Fibroblast of skin of right biceps (primary cell): ENCODE results near the gene MON2.
"Not testable (repeated sequence)": the region's sequence is repeated elsewhere in the genome, so short reads cannot be mapped to it uniquely, and the experiment has no call there.

ENCODE experiments used
- DNase-seq: peaks from one replicate; pipeline ENCODE4 v3.0.0-alpha.2; 2013

Gene MON2

DNA sequence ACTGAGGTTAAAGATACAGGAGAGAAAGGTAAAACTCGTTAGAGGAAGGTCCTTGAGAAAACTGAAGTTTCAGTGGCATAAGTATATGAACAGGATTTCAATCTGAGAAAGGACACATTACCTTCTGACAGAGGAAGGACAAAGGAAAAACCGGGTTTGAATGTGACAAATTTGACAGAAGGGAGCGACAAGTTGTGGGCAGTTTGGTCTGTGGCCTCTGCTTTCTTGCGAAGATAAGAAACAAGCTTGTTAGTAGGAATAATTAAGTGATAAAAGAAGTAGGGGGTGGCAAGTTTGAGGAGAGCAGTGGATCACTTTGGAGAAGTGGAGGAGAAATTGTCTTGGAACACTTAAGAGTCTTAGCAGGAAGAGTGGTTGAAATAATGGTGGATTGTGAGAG lies 5.1 kb downstream of the MON2 start:
- no peak for DNase-seq

- peak; percentile 8 for DNase-seq
Observed at GRCh38 chr12:62472472-62472871, 5.8 kb downstream of the MON2 start.

DNA sequence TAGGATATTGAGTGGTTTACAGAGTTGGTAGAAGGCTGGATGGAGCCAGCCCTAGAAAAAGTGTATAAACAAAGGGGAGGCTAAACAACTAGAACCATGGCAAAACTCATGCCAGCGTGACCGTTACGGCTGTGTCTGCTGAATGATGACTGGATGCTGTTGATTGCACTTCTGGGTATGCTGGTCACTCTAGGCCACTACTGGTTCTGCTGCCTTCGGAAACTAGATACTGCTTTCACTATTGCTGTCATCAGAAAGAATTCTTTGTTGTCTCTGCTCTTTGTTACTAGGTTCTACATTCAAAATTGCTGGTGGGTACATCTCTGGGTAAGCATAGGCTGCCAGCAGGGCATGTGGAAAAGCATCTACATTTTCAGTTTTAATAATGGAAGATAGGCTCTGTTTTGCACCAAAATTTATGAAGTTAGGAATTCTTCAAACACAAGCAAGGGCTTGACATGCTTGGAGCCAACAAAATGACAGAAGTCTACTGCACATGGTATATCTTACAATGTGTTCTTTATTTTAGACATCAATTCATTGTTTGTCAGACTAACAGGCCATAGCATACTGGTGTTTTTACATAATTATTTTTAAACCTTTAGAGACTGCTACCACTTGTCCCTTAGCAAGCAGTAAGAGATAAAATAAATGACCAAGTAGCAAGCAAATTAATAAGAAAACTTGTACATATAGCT lies 15.4 kb downstream of the MON2 start:
- DNase-seq = no peak

GRCh38 chr12:62482769-62483168 lies 16.1 kb downstream of the MON2 start:
- DNase-seq = no peak

DNA sequence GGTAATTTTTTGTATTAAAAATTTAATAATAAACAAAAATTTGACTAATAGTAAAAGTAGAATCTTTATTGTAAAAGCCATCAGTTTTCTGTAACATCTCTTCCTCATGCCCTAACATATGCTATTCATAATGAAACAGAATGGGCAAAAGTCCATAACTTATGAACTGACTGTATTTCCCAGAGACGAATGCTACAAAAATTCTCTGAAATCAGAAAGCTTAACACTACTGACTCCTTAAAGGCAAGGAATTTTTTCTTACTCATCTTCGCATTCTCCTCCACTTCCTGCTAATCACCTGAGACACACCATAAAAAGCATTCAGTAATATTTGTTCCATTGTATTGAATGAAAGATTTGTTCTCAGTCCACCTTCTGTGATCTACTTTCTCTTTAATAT lies 17.6 kb downstream of the MON2 start:
- DNase-seq = peak; percentile 52

DNA sequence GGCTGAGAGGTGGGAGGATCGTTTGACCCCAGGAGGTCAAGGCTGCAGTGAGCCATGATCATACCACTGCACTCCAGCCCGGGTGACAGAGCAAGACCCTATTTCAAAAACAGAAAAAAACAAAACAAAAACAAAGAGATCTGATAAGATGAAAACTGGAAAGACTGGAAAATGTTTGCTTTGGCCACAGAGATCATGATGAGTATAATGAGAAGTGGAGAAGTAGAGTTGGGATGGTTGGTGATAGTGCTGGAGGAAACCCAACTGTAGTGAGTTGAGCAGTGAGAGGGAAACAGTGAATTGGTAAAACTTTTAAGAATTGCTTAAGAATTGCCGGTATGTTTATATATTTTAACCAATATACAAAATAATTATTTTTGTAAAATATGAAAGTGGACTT lies 39.2 kb downstream of the MON2 start:
- no peak for DNase-seq

DNA sequence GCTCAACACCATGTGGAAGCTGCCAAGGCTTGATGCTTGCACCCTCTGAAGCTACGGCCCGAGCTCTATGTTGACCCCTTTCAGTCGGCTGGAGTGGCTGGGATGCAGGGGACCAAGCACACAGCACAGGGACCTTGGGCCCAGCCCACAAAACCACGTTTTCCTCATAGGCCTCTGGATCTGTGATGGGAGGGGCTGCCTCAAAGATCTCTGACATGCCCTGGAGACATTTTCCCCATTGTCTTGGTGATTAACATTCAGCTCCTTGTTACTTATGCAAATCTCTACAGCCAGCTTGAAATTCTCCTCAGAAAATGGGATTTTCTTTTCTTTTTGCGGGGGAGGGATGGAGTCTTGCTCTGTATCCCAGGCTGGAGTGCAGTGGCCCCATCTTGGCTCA lies 46.3 kb downstream of the MON2 start:
- no peak for DNase-seq

GRCh38 chr12:62514080-62514479 lies 47.5 kb downstream of the MON2 start:
- not testable (repeated sequence) for DNase-seq

DNA sequence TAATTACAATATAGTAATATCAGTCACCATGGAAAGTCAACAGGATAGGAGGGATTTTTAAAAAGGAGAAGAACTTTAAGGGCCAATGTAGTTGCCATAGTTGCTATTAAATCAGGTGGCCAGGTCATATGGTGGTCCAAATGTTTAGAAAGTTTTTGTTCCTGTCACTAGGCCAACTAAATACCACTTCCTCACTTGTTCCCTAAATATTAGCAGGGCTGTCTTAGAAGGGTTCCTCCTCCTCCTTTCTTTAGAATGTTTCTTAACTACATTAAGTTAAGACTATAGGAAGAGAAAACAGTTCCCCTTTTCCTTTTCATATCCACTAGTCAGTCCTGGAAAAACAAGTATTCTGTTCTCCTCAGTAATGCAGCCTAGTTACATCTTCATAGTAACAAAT lies 50.3 kb downstream of the MON2 start:
- DNase-seq = no peak

DNA sequence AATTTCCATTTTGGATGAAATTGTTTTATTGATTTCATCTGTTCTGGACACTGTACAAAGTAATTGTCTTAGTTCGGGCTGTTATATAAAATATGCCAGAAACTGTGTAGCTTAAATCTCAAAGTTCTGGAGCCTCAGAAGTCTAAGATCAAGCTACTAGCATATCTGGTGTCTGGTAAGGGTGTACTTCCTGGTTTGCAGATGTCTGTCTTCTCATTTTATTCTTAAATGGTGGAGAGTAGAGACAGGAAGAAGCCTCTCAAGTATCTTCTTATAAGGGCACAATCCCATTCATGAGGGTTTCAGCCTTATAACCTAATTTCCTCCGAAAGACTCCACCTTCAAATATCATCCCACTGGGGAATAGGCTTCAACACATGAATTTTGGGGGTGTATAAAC lies 51.3 kb downstream of the MON2 start:
- no peak for DNase-seq

GRCh38 chr12:62519043-62519442 lies 52.4 kb downstream of the MON2 start:
- DNase-seq = no peak

DNA sequence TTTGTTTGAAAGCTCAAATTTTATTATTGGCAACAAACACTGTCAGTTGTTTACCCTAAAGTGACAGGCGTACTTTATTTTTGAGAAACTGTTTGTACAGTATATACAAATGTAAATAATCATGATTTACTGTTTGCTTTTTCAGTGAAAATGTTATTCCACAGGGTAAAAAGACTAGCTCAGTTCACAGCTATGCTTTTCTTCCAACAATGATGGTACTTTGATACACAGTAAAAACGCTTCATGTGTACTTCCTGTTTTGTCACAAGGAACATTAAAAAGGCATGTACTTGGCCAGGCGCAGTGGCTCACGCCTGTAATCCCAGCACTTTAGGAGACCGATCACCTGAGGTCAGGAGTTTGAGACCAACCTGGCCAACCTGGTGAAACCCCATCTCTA lies 53.7 kb downstream of the MON2 start:
- no peak for DNase-seq

DNA sequence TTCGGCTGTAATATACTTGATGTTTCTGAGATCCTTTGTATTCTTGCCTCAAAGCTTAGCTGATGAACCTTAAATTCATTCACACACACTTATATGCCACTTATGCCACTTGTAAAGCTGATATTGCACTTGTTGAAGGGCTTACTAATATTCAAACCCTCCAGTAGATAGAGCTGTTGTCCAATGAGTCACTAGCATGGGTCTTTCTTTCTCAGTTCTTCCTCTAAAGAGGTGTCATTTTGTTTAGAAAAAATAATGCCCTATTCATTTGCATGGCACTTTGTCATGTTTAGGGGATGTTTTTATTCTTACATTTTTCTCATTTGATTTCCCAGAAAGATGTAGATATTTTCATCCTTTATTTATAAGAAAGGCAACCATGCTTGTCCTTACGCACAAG lies 56.4 kb downstream of the MON2 start:
- peak; percentile 16 for DNase-seq

DNA sequence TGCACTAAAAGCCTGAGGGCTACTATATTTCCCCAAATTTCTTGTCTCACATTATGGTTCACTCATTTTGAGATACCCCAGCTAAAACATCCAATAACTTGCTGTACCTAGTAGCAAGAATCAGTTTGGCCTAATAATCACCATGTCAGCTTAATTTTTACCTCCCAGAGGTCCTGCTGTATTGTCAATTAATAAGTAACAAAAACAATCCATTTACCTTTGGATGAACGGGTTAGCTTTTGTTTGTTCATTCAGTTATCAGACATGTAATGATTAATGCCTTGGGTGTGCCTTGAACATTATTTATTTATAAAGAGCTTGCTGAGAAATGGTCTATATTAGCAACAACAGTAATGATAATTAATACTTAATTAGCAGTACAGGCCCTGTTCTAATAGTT lies 57.0 kb downstream of the MON2 start:
- no peak for DNase-seq

DNA sequence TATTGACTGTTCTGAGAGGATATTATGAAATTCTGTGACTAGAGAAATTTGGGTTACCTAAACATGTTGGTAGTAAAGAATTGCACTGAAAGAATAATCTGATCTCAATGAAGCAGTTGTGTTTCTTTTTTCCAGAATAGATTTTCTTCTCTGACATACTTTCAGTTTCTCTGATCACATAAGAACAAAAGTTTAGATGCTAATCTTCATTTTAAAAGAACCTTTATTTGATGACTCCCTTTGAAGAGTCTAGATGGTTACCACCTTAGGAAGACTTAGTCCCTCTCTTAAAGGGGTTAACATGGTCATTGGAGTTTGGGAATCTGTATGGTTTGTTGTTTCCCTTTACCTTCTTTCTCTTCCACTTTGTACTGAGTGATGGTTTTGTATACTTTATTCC lies 58.6 kb downstream of the MON2 start:
- DNase-seq = no peak

GRCh38 chr12:62530596-62530995 lies 64.0 kb downstream of the MON2 start:
- peak; percentile 90 for DNase-seq

- DNase-seq = no peak
Observed at GRCh38 chr12:62532333-62532732, 65.7 kb downstream of the MON2 start.

GRCh38 chr12:62533087-62533754 lies 66.6 kb downstream of the MON2 start:
- DNase-seq = no peak

- DNase-seq = no peak
Observed at GRCh38 chr12:62533755-62534107, 67.1 kb downstream of the MON2 start.

DNA sequence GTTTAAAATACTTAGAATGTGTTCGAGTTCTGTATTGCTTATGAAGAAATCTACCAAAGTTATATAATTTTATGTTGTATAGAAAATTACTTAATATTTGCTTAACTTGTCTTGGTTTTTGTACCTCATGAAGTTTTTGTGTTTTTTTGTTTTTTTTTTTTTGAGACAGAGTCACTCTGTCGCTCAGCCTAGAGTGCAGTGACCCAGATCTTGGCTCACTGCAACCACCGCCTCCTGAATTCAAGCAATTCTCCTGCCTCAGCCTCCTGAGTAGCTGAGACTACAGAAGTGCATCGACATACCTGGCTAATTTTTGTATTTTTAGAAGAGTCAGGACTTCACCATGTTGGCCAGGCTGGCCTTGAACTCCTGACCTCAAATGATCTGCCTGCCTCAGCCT lies 69.9 kb downstream of the MON2 start:
- DNase-seq = no peak

GRCh38 chr12:62537551-62537950 lies 70.9 kb downstream of the MON2 start:
- DNase-seq = peak; percentile 88

DNA sequence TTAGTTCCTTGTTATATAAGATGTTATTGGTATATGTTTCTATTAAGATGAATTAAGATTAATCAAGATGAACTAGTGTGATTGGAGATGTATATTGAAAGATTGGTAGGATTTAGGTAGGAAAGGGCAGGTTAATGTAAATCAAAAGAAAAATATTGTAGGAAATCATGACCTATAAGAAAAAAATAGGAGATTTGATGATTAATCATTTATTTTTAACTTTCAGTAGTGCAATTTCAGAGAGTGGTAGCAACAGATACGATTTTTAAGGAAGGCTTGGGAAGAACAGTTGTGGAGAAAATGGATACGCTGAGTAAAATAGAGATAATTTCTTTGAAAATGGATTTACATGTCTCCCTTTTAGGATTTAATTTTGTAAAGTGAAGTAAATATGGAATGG lies 73.7 kb downstream of the MON2 start:
- DNase-seq = no peak

GRCh38 chr12:62542814-62543213 lies 76.2 kb downstream of the MON2 start:
- no peak for DNase-seq

DNA sequence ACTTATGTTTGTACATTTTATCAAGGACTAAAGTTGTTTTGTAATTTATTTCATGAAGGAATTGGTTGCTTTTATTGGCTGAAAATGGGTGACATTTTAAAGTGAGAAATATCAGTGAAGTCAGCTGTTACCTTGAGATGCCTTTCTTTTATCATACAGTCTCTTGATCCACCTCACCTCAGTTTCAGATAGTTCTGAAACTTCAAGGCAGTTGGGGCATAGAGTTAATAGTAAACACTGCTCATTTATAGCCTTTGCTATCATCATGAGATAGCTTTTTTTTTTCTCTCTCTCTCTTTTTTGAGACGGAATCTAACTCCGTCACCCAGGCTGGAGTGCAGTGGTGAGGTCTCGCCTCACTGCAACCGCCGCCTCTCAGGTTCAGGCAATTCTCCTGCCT lies 76.7 kb downstream of the MON2 start:
- no peak for DNase-seq

DNA sequence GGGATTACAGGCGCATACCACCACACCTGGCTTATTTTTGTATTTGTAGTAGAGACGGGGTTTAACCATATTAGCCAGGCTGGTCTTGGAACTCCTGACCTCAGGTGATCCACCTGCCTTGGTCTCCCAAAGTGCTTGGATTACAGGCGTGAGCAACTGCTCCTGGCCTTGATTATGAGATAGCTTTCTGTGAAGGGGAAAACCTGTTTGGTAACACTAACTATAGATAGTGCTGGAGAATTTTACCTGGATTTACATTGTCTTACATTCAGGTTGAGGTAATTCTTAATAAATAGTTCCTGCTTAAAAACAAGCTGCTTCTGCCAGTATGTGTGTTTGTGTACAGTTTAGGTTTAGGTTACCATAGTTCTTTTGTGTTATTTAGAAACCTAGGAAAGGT lies 77.1 kb downstream of the MON2 start:
- DNase-seq = no peak
